NB4 (cell line): Measurements from ENCODE around the gene LRRTM2.

Experiments used
- DNase-seq: peaks from one replicate; pipeline ENCODE4 v3.0.0; 2010; ENCODE audit warnings: low read depth
- H3K4me3 ChIP-seq: one replicate; pipeline ENCODE4 v1.5.1; 2011; ENCODE audit warnings: mild to moderate bottlenecking, low read depth, low read length, moderate library complexity
- MAX ChIP-seq: IDR thresholded peaks from 2 replicates; pipeline ENCODE4 v1.6.1; 2011; ENCODE audit warnings: low read depth, low read length
- MYC ChIP-seq: IDR thresholded peaks from 2 replicates; pipeline ENCODE4 v1.6.1; 2011; ENCODE audit warnings: low read depth, low read length
- POLR2A ChIP-seq: IDR thresholded peaks from 2 replicates; pipeline ENCODE4 v1.6.1; 2011; ENCODE audit warnings: mild to moderate bottlenecking; ENCODE audit not compliant: insufficient read length; ENCODE audit errors: extremely low read depth
- TF ChIP-seq, protein P1 (sequence below): IDR thresholded peaks from one replicate; pipeline ENCODE4 v1.5.1; 2012; ENCODE audit warnings: low read depth, low read length

Gene LRRTM2

DNA sequence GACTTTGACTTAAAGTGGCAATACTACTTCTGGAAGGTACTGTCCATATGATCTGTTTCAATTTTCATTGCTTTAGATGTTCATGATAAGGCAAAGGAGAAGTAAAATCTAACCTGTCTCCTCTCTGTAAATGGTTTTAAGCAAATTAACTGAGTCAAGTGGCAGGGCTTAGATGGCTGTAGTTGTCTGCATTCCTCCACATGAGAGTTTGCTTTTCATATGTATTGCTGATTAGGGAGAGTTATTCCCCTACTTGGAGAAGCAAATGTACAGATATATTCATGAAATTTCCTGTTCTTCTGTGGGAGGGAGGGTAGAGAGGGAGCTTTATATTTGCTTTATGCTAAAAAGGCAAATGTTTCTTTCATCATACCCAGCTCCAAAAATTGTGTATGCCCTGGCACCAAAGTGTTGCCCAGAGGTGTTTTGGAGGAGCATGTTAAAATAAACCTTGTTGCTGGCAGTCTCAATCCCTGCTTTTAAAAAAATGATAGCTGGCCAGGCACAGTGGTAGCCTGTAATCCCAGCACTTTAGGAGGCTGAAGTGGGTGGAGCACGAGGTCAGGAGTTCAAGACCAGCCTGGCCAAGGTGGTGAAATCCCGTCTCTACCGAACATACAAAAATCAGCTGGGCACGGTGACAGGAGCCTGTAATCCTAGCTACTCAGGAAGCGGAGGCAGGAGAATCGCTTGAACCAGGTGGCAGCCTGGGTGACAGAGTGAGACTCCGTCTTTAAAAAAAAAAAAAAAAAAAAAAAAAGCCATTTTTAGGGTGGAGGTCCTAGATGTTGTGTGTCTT is 3.5 kb upstream of the LRRTM2 start:
- no peak overlapping the region for H3K4me3 ChIP-seq
- TF ChIP-seq, protein P1, sequence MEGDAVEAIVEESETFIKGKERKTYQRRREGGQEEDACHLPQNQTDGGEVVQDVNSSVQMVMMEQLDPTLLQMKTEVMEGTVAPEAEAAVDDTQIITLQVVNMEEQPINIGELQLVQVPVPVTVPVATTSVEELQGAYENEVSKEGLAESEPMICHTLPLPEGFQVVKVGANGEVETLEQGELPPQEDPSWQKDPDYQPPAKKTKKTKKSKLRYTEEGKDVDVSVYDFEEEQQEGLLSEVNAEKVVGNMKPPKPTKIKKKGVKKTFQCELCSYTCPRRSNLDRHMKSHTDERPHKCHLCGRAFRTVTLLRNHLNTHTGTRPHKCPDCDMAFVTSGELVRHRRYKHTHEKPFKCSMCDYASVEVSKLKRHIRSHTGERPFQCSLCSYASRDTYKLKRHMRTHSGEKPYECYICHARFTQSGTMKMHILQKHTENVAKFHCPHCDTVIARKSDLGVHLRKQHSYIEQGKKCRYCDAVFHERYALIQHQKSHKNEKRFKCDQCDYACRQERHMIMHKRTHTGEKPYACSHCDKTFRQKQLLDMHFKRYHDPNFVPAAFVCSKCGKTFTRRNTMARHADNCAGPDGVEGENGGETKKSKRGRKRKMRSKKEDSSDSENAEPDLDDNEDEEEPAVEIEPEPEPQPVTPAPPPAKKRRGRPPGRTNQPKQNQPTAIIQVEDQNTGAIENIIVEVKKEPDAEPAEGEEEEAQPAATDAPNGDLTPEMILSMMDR: no peak
- TF ChIP-seq POLR2A (no peak), MAX (no peak), MYC (no peak)
- no peak for DNase-seq

DNA sequence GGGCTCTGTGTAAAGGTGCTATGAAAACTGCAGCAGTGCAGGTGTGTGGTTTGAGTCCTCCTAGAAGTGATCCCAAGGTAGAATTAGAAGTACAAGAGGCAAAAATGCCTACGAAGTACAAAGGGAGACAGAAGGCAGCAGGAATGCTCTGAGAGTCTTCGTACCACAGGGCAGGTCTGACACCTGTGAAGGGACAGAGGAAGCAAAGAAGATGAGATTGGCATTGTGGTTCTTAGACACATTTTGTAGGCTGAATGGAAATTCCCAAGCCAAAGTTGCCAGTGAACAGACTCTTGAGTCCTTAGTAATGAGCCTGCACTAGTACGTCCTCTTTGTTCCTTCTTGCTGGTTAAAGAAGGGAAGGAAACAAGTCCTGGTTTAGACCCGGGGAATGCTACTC is 1.7 kb upstream of the LRRTM2 start:
- H3K4me3 ChIP-seq: no peak overlapping the region
- TF ChIP-seq, protein P1: no peak
- no peak for TF ChIP-seq POLR2A
- no peak for TF ChIP-seq MYC
- TF ChIP-seq MAX: no peak
- DNase-seq: no peak

DNA sequence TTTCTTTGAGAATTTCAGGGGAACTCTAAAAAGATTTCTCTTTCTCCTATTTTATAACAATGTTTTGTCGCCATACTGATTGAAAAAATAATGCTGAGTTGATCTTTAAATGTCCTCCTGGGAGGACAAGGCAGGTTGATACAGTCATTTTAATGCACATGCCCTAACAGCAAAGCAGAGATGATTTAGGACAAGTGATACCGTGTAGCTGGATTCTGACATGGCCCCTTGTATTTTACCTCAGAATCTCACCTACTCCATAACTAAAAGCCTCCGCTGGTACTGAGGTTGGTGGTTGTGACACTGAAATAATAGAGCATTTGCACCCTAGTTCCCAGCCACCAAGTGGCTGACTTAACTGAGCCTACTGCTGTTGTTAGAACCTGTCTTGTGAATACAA is 811 bp upstream of the LRRTM2 start:
- DNase-seq: no peak
- H3K4me3 ChIP-seq: no peak overlapping the region
- TF ChIP-seq MYC (no peak), MAX (no peak), POLR2A (no peak)
- TF ChIP-seq, protein P1: no peak

DNA sequence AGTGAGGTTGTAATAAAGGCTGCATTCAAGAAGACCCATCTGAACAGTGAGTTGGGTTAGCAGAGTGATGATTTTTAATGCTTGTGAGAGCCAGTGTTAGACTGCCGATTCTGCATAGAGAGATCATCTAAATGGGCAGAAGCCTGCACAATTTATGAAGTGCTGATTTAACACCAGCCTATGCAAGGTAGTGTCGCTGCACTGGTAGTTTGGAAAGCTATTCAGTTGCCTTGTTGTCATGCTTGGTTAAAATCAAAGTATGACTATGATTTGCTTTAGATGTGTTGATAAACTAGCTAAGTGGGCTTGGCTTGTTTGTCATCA is 379 bp upstream of the LRRTM2 start:
- no peak for DNase-seq
- TF ChIP-seq, protein P1: no peak
- TF ChIP-seq POLR2A (no peak), MAX (no peak), MYC (no peak)
- H3K4me3 ChIP-seq: no peak overlapping the region

- TF ChIP-seq, protein P1: no peak
- TF ChIP-seq POLR2A (no peak), MYC (no peak), MAX (no peak)
- H3K4me3 ChIP-seq: no peak overlapping the region
- DNase-seq: no peak
Observed at GRCh38 chr5:138874241-138874640, 894 bp downstream of the LRRTM2 start.
